T-helper 2 cell treated with Interferon-gamma antibody and Interleukin-4, amounts not matched to agents 5 μg/mL and 100 μg/mL, for 36 hours (primary cell): ENCODE results near the gene CHD9NB.

ENCODE experiments used
- DNase-seq: peaks from one replicate; pipeline ENCODE4 v3.0.0; 2021; ENCODE audit warnings: low spot score
- H3K27ac Mint-ChIP-seq: one replicate; pipeline ENCODE4 v1.8.0; 2021; ENCODE audit warnings: mild to moderate bottlenecking, mixed read lengths
- H3K27me3 Mint-ChIP-seq: one replicate; pipeline ENCODE4 v1.8.0; 2021; ENCODE audit warnings: low read depth, mixed read lengths
- H3K36me3 Mint-ChIP-seq: one replicate; pipeline ENCODE4 v1.8.0; 2021; ENCODE audit warnings: low read depth, mixed read lengths
- H3K4me1 Mint-ChIP-seq: one replicate; pipeline ENCODE4 v1.8.0; 2021; ENCODE audit warnings: low read depth, mixed read lengths
- H3K4me3 Mint-ChIP-seq: one replicate; pipeline ENCODE4 v1.8.0; 2022; ENCODE audit warnings: mild to moderate bottlenecking, moderate library complexity, mixed read lengths
- H3K9me3 Mint-ChIP-seq: one replicate; pipeline ENCODE4 v1.8.0; 2021; ENCODE audit warnings: mixed read lengths

CHD9NB gene

DNA sequence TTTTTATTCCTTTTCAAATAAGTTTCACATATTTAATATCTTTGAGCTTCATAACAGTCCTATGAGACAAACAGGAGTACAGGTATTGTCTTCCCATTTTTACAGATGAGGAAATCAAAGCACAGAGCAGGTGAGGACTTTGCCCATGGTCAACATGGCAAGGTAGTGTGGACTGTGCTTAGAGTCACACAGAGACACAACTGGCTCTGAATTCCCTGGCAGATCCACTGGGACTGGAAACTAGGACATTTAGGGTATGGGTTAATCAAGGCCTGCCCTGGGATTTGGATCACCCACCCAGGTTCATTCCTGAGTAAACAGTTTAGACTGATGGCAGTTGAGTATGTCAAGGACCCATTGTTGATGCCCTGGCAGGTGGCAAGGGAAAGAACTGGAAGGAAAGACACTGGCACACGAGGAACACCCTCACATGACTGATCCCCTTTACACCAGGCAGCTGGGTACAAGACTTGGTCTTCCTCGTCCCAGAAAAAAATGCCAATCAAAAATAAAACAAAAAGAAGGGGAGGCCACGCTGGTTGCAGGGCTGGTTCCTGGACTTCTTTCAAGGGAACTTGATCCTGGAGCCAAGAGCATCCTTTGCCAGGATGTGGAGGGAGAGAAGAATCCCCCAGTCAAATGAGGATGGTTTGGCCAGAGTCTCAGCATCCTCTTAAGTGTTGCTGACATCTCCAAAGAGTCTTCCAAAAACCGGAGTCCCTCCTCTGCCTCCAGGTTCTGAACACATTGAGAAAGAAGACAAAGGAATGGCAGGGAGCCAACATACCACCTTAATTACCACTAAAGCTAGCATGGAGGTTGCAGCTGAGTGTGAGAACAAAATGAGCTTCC, 37.0 kb upstream of the CHD9NB start:
- DNase-seq: no peak
- H3K4me1 Mint-ChIP-seq: peaks cover 27% of the 10 kb centered on the region
- no peaks in the 10 kb centered on the region for H3K9me3 Mint-ChIP-seq
- H3K36me3 Mint-ChIP-seq: peaks cover 3% of the 10 kb centered on the region
- H3K27me3 Mint-ChIP-seq: no peaks in the 10 kb centered on the region
- no peak overlapping the region for H3K4me3 Mint-ChIP-seq
- H3K27ac Mint-ChIP-seq: no peak overlapping the region

DNA sequence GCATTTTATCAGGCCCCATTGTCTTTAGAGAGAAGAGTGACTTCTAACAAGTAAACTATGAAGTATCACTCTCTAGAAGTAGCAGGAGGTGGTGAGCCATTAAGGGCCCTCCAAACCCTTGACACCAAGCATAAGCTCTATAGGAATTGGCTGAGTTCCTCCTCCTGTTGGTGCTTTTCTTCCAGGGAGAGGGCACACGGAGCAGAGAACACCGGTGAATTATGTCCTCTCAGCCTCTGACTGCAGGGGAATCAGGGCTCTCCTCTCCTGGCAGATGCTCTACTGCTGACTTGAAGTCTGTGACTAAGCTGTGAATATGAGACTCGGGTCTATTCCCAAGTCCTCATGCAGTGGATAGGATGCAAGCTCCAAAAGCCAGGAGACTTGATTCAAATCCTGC, 34.4 kb upstream of the CHD9NB start:
- no peaks in the 10 kb centered on the region for H3K9me3 Mint-ChIP-seq
- no peak overlapping the region for H3K27ac Mint-ChIP-seq
- DNase-seq: no peak

DNA sequence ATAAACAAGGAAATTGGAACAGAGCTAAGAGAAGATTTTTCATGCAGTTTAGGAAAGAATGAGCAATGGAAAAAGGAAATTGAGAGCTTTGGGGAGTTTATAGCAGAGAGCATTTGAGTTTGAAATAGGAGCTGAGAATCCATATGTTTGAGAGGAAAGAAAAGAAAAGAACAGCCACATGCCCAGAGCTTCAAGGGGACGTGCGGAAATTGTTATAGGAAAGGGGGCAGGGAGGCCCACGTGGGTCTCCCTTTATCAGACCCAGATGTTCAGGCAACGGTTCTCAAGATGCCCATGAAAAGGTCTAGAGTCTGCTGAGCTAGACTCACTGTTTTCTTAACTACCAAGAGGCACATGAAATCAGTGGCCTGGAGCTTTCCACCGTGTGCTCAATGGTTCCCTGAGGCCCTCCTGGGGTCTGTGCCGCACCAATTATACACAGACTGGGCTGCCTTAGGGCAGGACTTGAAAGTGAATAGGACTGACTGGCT, 33.3 kb upstream of the CHD9NB start:
- no peak for DNase-seq
- Mint-ChIP-seq H3K4me1 (peaks cover 11% of the 10 kb centered on the region), H3K4me3 (no peak overlapping the region), H3K9me3 (no peaks in the 10 kb centered on the region), H3K27me3 (no peaks in the 10 kb centered on the region), H3K27ac (no peak overlapping the region), H3K36me3 (no peaks in the 10 kb centered on the region)

More for the DNA sequence above, 34.4 kb upstream of the CHD9NB start:
- H3K4me1 Mint-ChIP-seq: peaks cover 17% of the 10 kb centered on the region
- H3K27me3 Mint-ChIP-seq: no peaks in the 10 kb centered on the region
- H3K4me3 Mint-ChIP-seq: no peak overlapping the region
- peaks cover 1% of the 10 kb centered on the region for H3K36me3 Mint-ChIP-seq

DNA sequence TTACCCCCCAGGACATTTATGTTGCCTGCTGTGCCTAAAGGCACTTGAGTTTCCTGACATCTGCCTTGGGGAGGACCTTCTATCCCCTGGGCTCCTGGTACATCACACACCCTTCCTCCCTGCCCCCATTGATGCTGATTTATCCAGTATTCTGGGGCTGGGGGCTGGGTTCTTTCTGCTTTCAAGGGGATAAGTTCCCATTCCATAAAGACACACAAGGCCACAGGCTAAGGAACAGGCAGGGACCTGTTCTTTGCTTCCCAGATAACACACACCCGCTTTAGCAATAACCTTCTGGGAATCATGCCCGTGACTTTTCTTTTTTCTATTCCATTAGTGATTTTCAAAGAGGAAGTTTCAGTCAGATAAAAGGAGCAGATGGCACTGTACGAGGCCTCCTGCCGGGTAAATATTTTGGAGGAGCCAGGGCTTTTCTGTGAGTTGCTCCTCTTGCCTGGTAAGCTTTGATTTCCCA, 32.7 kb upstream of the CHD9NB start:
- Mint-ChIP-seq H3K36me3 (no peaks in the 10 kb centered on the region), H3K4me1 (peaks cover 5% of the 10 kb centered on the region)

DNA sequence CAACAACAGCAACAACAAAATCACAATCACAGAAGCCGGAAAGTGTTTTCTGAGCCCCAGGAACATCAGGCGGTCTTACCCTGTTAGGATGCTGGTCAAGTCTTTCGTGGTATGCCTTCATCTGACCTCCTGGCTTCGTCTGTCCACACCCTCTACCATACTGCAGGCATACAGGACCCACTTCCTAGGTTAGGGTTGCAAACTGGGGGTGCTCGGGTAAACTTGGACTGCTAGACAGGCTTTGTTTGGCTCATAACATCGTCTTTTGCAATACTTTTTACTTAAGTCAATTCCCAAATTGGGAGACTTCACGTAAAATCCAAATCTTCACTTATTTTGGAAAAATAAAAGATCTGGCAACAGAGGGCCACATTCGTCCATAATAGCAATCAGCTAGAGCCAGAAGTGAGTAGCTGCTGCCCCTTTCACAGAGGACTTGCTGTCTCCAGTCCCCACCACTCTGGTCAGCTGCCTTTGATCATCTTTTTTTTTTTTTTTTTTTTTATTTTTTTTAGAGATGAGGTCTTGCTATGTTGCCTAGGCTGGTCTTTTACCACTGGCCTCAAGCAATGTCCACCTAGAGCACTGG, 32.1 kb upstream of the CHD9NB start:
- H3K4me3 Mint-ChIP-seq: no peak overlapping the region

More for the DNA sequence above, 32.7 kb upstream of the CHD9NB start:
- no peaks in the 10 kb centered on the region for H3K27me3 Mint-ChIP-seq
- H3K9me3 Mint-ChIP-seq: no peaks in the 10 kb centered on the region
- DNase-seq: no peak
- no peak overlapping the region for H3K27ac Mint-ChIP-seq
- no peak overlapping the region for H3K4me3 Mint-ChIP-seq

DNA sequence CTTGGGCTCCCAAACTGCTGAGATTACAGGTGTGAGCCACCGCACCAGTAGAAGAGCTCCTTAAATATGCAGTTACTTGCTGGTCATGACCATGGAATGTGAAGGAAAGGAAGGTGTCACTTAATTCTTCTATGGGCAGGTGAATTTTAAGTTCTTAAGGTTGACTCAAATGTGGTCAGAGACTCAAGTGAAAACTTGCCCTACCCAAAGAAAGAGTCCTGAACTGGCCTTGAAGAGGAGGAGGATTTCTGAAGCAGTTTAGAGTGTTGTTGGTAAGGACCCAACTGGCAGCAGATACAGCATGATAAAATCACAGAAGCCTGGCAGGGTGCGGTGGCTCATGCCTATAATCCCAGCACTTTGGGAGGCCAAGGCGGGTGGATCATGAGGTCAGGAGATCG, 31.4 kb upstream of the CHD9NB start:
- Mint-ChIP-seq H3K27me3 (no peaks in the 10 kb centered on the region), H3K36me3 (no peaks in the 10 kb centered on the region), H3K4me1 (no peaks in the 10 kb centered on the region), H3K4me3 (no peak overlapping the region), H3K27ac (no peak overlapping the region), H3K9me3 (no peaks in the 10 kb centered on the region)
- DNase-seq: no peak

More for the DNA sequence above, 32.1 kb upstream of the CHD9NB start:
- DNase-seq: no peak
- Mint-ChIP-seq H3K9me3 (no peaks in the 10 kb centered on the region), H3K27ac (no peak overlapping the region), H3K27me3 (no peaks in the 10 kb centered on the region), H3K4me1 (no peaks in the 10 kb centered on the region), H3K36me3 (no peaks in the 10 kb centered on the region)

DNA sequence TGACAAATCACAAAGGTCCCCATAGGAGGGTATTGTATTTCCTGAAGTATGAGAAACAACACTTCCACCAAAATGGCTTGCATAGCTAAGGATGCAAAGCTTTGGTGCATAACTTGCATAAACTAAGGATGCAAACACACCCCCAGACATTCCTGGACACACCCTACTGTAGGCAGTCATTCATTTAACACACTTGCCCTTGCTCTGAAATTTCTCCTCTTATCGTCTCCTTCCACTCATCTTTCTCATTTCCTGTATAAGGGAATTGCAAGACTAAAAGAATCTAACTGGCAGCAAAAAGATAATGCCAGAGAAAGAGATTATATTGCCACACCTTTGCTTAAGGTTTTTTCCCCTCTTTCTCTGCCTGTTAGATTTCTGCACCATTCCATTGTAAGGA, 30.4 kb upstream of the CHD9NB start:
- DNase-seq: no peak
- Mint-ChIP-seq H3K27me3 (no peaks in the 10 kb centered on the region), H3K36me3 (peaks cover 2% of the 10 kb centered on the region), H3K27ac (no peak overlapping the region), H3K9me3 (peaks cover under 1% of the 10 kb centered on the region), H3K4me3 (no peak overlapping the region), H3K4me1 (no peaks in the 10 kb centered on the region)

DNA sequence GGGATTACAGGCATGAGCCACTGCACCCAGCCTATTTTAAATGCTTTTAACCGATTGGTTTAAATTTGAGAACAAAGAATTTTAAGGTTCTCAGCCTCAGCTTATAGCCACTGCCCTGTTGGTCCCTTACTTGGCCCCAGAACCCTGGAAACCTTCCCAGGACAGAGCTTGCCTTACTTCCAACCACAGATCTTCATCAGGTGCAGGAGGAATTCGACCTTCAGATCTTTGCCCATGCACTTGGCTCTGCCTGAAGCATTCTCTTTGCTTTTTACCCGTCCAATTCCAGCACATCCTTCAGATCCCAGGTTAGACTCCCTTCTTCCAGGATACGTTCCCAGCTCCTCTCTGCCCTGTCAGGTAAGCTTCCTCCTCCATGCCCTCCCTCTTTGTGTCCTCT, 29.8 kb upstream of the CHD9NB start:
- Mint-ChIP-seq H3K27me3 (no peaks in the 10 kb centered on the region), H3K9me3 (peaks cover 3% of the 10 kb centered on the region), H3K4me1 (no peaks in the 10 kb centered on the region)

DNA sequence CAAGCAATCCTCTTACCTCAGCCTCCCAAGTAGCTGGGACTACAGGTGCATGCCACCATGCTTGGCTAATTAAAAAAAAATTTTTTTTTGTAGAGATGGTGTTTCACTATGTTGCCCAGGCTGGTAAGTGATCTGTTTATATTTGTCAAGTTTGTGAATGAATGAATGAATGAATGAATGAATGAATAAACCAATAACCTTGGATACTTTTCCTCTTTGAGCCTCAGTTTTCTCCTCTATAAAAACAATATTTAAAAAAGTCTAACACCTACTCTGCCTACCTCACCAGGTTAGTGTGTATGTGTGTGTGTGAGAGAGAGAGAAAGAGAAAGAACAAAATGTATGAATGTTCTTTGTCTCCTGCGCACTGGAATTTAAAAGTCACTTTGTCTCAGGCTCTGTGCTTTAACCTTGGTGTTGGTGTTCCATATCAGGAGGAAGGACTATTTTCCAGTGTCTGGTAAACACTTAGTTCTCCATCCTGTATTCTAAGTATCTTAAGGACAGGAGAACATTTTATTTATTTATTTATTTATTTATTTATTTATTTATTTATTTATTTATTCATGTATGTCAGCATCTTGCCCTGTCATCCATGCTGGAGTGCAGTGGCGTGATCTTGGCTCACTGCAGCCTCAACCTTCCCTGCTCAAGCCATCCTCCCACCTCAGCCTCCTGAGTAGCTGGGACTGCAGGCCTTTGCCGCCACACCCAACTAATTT, 29.1 kb upstream of the CHD9NB start:
- peaks cover 4% of the 10 kb centered on the region for H3K36me3 Mint-ChIP-seq
- no peak overlapping the region for H3K27ac Mint-ChIP-seq
- no peak for DNase-seq
- no peak overlapping the region for H3K4me3 Mint-ChIP-seq
- no peaks in the 10 kb centered on the region for H3K4me1 Mint-ChIP-seq
- H3K9me3 Mint-ChIP-seq: peaks cover 3% of the 10 kb centered on the region
- no peaks in the 10 kb centered on the region for H3K27me3 Mint-ChIP-seq

More for the DNA sequence above, 29.8 kb upstream of the CHD9NB start:
- no peak for DNase-seq
- no peak overlapping the region for H3K27ac Mint-ChIP-seq
- H3K36me3 Mint-ChIP-seq: peaks cover 4% of the 10 kb centered on the region
- H3K4me3 Mint-ChIP-seq: no peak overlapping the region

DNA sequence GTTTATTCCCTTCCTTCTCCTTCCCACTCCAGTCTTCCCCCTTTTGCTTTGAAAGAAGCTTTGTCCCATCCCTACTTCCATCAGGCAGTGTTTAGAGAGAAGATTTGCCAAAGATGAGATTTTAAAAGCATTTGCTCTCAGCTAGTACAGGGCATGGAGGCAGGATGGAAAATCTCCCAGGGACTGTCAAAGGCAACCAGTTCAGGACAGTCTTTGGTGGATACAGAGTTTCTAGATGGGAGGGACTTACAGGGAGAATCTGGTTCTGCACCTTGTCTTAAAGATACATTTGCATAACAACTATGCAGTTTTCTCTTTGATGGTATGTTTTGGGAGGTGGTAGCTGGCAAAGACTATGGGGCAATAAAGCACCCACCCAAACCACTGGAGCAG, 28.3 kb upstream of the CHD9NB start:
- no peak for DNase-seq
- H3K27ac Mint-ChIP-seq: no peak overlapping the region
- H3K4me3 Mint-ChIP-seq: no peak overlapping the region
- H3K36me3 Mint-ChIP-seq: peaks cover 4% of the 10 kb centered on the region
- H3K9me3 Mint-ChIP-seq: peaks cover 3% of the 10 kb centered on the region
- H3K27me3 Mint-ChIP-seq: no peaks in the 10 kb centered on the region
- H3K4me1 Mint-ChIP-seq: no peaks in the 10 kb centered on the region

DNA sequence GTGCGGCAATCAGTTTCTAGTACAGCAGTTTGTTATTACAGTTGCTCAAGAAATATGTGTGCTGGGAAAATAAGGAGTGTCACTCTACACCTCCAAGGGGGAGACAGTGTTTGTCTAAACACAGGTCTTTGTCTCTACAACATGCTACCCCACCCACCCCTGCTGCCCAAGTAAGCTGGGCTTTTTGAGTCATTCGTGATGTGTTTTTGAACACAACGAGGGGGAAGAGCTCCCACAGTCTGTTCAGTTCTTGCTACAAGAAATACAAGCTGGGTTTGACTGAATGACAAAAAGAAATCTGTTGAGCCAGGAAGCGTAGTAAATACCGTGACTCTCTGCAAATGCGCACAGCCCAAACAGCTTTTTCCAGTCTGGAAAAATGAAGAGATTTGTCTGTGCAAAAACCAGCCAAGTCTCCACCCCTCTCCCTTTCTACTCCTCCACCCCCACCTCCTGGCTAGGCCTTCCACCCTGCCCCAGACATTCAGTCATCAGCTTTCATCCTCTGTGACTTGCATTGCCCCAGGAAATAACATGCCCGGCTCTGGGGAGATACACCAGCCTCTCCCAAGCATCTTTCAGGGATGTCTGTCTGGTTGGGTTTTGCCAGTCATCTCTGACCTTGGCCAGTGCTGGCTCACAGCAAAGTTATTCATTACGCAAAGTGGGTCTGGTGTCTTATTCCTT, 27.8 kb upstream of the CHD9NB start:
- no peak for DNase-seq
- Mint-ChIP-seq H3K36me3 (peaks cover 8% of the 10 kb centered on the region), H3K9me3 (peaks cover 6% of the 10 kb centered on the region), H3K4me1 (no peaks in the 10 kb centered on the region), H3K27ac (no peak overlapping the region), H3K4me3 (no peak overlapping the region), H3K27me3 (no peaks in the 10 kb centered on the region)

DNA sequence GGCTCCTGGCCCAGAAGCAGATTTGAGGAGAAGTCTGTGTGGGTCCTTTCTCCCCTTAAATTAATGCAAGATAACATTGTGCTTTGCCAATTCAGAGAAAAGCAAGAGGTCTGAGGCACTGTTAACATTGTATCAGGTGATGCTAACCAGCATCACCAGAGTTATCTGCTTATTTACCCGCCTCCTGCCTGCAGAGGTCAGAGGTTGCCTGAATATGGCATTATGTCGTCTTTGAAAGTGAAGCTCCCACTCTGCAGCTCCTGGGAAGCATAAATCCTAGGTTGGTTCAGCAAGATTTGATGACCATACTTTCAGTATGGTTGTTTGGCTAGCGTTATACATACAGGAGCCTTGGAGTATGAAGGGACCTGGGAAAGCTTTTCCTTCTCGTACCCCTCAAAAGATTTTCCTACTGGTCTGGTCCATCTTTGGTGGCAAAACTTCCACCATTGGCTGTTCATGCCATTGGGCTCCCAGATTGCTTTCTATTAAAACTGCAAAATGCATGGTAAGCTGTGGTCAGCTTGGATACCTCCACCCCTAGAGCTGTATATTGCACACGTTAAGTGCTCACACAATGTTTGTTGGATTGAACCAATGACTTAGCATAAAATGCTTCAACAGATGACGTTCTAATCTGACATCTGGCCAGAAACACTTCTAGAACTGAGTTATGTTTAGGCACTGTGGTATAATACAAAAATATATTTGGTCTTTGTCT, 26.2 kb upstream of the CHD9NB start:
- H3K27ac Mint-ChIP-seq: no peak overlapping the region
- H3K27me3 Mint-ChIP-seq: no peaks in the 10 kb centered on the region
- H3K4me3 Mint-ChIP-seq: no peak overlapping the region
- H3K36me3 Mint-ChIP-seq: peaks cover 18% of the 10 kb centered on the region
- no peak for DNase-seq
- H3K4me1 Mint-ChIP-seq: no peaks in the 10 kb centered on the region
- H3K9me3 Mint-ChIP-seq: peaks cover 14% of the 10 kb centered on the region

DNA sequence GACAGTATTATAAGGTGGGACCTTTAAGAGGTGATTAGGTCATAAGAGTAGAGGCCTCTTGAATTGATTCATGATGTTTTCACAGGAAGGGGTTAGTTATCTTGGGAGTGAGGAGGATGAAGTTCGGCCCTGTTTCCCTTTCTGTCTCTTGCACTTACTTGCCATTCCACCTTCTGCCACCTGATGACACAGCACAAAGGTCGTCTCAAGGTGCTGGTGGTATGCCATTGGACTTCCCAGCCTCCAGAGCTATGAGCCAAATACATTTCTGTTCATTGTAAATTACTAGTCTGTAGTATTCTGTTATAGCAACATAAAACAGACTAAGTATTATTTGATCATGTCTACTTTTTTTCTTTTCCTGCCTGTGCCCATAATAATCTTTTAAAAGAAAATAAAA, 25.6 kb upstream of the CHD9NB start:
- Mint-ChIP-seq H3K27ac (no peak overlapping the region), H3K4me1 (no peaks in the 10 kb centered on the region), H3K36me3 (peaks cover 22% of the 10 kb centered on the region)

More for the DNA sequence above, 25.6 kb upstream of the CHD9NB start:
- peaks cover 19% of the 10 kb centered on the region for H3K9me3 Mint-ChIP-seq
- DNase-seq: no peak
- no peak overlapping the region for H3K4me3 Mint-ChIP-seq
- H3K27me3 Mint-ChIP-seq: no peaks in the 10 kb centered on the region
